Activated CD8-positive, alpha-beta memory T cell treated with anti-CD3 and anti-CD28 coated beads for 24 hours (primary cell): ENCODE results near the gene GKN2.
A peak's percentile ranks its signal among the peaks of the same experiment; 100 is the strongest.
"Not testable (repeated sequence)": the region's sequence is repeated elsewhere in the genome, so short reads cannot be mapped to it uniquely, and the experiment has no call there.

Experiments
- DNase-seq: peaks from one replicate; pipeline ENCODE4 v3.0.0-alpha.2; 2020

GKN2 gene

GRCh38 chr2:68959001-68959400 is 6.3 kb upstream of the GKN2 start:
- no peak for DNase-seq

GRCh38 chr2:68955432-68955831 is 2.7 kb upstream of the GKN2 start:
- DNase-seq, result not testable (repeated sequence)

- no peak for DNase-seq
Observed at GRCh38 chr2:68951899-68952298, 794 bp downstream of the GKN2 start.

- no peak for DNase-seq
Observed at GRCh38 chr2:68948710-68949109, 4.0 kb downstream of the GKN2 start.

- no peak for DNase-seq
Observed at GRCh38 chr2:68946117-68946516, 6.6 kb downstream of the GKN2 start.

GRCh38 chr2:68943581-68944568 is 8.8 kb downstream of the GKN2 start:
- peak; percentile 80 for DNase-seq

- DNase-seq, result no peak
Observed at GRCh38 chr2:68942827-68943226, 9.9 kb downstream of the GKN2 start.

GRCh38 chr2:68940369-68940768 is 12.3 kb downstream of the GKN2 start:
- DNase-seq, result no peak

GRCh38 chr2:68939962-68940361 is 12.7 kb downstream of the GKN2 start:
- DNase-seq, result no peak

GRCh38 chr2:68938938-68939337 is 13.8 kb downstream of the GKN2 start:
- no peak for DNase-seq

GRCh38 chr2:68937346-68938055 is 15.2 kb downstream of the GKN2 start:
- no peak for DNase-seq

GRCh38 chr2:68936889-68937288 is 15.8 kb downstream of the GKN2 start:
- no peak for DNase-seq

GRCh38 chr2:68936427-68936826 is 16.3 kb downstream of the GKN2 start:
- DNase-seq, result no peak

- no peak for DNase-seq
Observed at GRCh38 chr2:68935471-68935870, 17.2 kb downstream of the GKN2 start.

- no peak for DNase-seq
Observed at GRCh38 chr2:68934021-68934420, 18.7 kb downstream of the GKN2 start.

GRCh38 chr2:68932402-68932801 is 20.3 kb downstream of the GKN2 start:
- DNase-seq, result no peak

- no peak for DNase-seq
Observed at GRCh38 chr2:68931799-68932198, 20.9 kb downstream of the GKN2 start.

- DNase-seq, result no peak
Observed at GRCh38 chr2:68931149-68931711, 21.5 kb downstream of the GKN2 start.

GRCh38 chr2:68926796-68927195 is 25.9 kb downstream of the GKN2 start:
- no peak for DNase-seq

GRCh38 chr2:68925295-68925896 is 27.3 kb downstream of the GKN2 start:
- peak; percentile 67 for DNase-seq

GRCh38 chr2:68921646-68922045 is 31.0 kb downstream of the GKN2 start:
- DNase-seq, result no peak

- no peak for DNase-seq
Observed at GRCh38 chr2:68920481-68921170, 32.1 kb downstream of the GKN2 start.

- DNase-seq, result no peak
Observed at GRCh38 chr2:68918497-68918896, 34.2 kb downstream of the GKN2 start.
